Prostate gland (tissue), 1 donor: ENCODE data around the gene NAALADL2.
"Not testable (repeated sequence)": the region's sequence is repeated elsewhere in the genome, so short reads cannot be mapped to it uniquely, and the experiment has no call there.

ENCODE experiments used
- POLR2A ChIP-seq: fragments of 450-650 bp; IDR thresholded peaks from one replicate; pipeline ENCODE4 v1.6.1; 2016; ENCODE audit warnings: antibody characterized with exemption, mild to moderate bottlenecking
- POLR2AphosphoS5 ChIP-seq: sonication (generic); formaldehyde crosslinking; IDR thresholded peaks from one replicate; pipeline ENCODE4 v1.6.1; 2017; ENCODE audit warnings: antibody characterized with exemption

- not testable (repeated sequence) for TF ChIP-seq POLR2AphosphoS5, POLR2A
Measured at GRCh38 chr3:175087128-175087527, 228.0 kb downstream of the NAALADL2 start.
